IPS-20b (cell line): Measurements from ENCODE around the gene SLC35B4.

Source experiments
- H3K27ac ChIP-seq: one replicate; pipeline ENCODE4 v1.5.1; 2013; ENCODE audit warnings: low read length
- H3K27me3 ChIP-seq: 2 replicates; pipeline ENCODE4 v1.6.1; 2013; ENCODE audit warnings: mild to moderate bottlenecking, low read length, inconsistent platforms; ENCODE audit not compliant: insufficient read depth
- H3K36me3 ChIP-seq: 2 replicates; pipeline ENCODE4 v1.6.1; 2013; ENCODE audit warnings: low read depth, mild to moderate bottlenecking, inconsistent platforms, low read length, moderate library complexity; ENCODE audit not compliant: insufficient read depth
- H3K4me1 ChIP-seq: 2 replicates; pipeline ENCODE4 v1.6.1; 2013; ENCODE audit warnings: mild to moderate bottlenecking, control low read depth, inconsistent platforms, low read length, moderate library complexity; ENCODE audit not compliant: insufficient read depth
- H3K4me3 ChIP-seq: 2 replicates; pipeline ENCODE4 v1.5.1; 2013; ENCODE audit warnings: mild to moderate bottlenecking, low read length, inconsistent platforms
- H3K9ac ChIP-seq: 2 replicates; pipeline ENCODE4 v1.6.1; 2013; ENCODE audit warnings: low read depth, mild to moderate bottlenecking, inconsistent platforms, low read length, moderate library complexity
- H3K9me3 ChIP-seq: 2 replicates; pipeline ENCODE4 v1.6.1; 2013; ENCODE audit warnings: mild to moderate bottlenecking, low read depth, low read length, inconsistent platforms; ENCODE audit not compliant: insufficient read depth

Gene SLC35B4

GRCh38 chr7:134316539-134317344 is at the start of gene SLC35B4:
TSS of gene SLC35B4 (minus strand) at chr7:134316930. CDS start at chr7:134316751, 179 bp downstream.
- no peaks in the 10 kb centered on the region for H3K36me3 ChIP-seq
- peak within 1 kb of the TSS; percentile 82; the same call in 1 of the 2 replicates for H3K9ac ChIP-seq
- peak within 1 kb of the TSS; percentile 90 for H3K4me3 ChIP-seq
- H3K4me1 ChIP-seq, result peaks cover 5% of the 10 kb centered on the region; the same call in 1 of the 2 replicates
- H3K27ac ChIP-seq, result peak within 1 kb of the TSS; percentile 12
- no peaks in the 10 kb centered on the region for H3K9me3 ChIP-seq
- H3K27me3 ChIP-seq, result no peaks in the 10 kb centered on the region

- H3K9me3 ChIP-seq, result no peaks in the 10 kb centered on the region
- H3K9ac ChIP-seq, result no peak overlapping the region
- no peak overlapping the region for H3K27ac ChIP-seq
- H3K4me1 ChIP-seq, result no peaks in the 10 kb centered on the region
- no peaks in the 10 kb centered on the region for H3K36me3 ChIP-seq
- no peak overlapping the region for H3K4me3 ChIP-seq
- H3K27me3 ChIP-seq, result no peaks in the 10 kb centered on the region
Observed at GRCh38 chr7:134366481-134366880, 49.8 kb upstream of the SLC35B4 start.

GRCh38 chr7:134365341-134366054 is 48.8 kb upstream of the SLC35B4 start:
- Histone ChIP-seq H3K36me3 (no peaks in the 10 kb centered on the region), H3K4me3 (no peak overlapping the region), H3K27me3 (no peaks in the 10 kb centered on the region), H3K27ac (no peak overlapping the region), H3K9me3 (no peaks in the 10 kb centered on the region), H3K4me1 (no peaks in the 10 kb centered on the region), H3K9ac (no peak overlapping the region)

GRCh38 chr7:134364619-134365037 is 47.9 kb upstream of the SLC35B4 start:
- no peak overlapping the region for H3K27ac ChIP-seq
- H3K36me3 ChIP-seq, result no peaks in the 10 kb centered on the region
- no peaks in the 10 kb centered on the region for H3K9me3 ChIP-seq
- no peaks in the 10 kb centered on the region for H3K27me3 ChIP-seq
- no peaks in the 10 kb centered on the region for H3K4me1 ChIP-seq
- no peak overlapping the region for H3K4me3 ChIP-seq
- H3K9ac ChIP-seq, result no peak overlapping the region

DNA sequence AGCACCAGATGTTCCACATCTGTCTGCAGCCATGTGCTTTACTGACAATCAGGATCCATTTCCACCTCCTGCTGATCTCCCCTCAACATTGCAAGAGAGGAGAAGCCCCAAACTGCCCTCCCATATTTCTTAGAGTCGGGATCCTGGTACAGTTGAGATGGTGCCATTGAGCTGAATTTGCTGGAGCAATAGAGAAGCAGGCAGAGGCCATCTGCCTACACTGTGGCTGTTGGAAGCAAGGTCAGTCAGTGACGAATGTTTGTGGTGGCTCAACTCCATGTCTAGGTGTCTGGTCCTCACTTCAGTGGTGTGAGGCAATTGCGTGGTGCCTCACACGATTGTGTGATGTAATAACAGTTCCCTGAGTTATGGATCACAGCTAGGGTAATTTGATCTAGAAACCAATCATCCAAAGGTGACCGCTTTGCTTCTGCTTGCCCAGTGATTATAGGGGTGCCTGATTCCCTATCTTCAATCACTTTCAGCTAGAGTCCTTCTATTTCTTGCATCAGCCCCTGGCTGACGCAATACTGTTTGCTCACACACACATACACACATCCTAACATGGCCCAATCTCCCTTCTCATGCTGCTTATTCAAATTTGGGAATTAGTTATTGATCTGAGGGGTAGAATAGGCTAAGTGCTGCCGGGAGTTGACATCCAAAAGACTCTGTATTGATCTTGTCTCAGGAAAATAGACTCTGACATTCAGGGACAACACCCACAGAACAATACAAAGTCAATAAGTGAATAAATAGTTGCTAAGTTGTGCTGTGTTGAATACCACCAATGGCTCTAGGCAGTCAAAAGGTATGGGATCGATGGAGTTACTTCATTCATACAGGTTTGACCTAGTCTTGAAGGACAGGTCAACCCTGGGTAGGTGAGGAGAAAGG is 46.1 kb upstream of the SLC35B4 start:
- no peak overlapping the region for H3K4me3 ChIP-seq
- no peaks in the 10 kb centered on the region for H3K27me3 ChIP-seq
- H3K9me3 ChIP-seq, result no peaks in the 10 kb centered on the region
- no peaks in the 10 kb centered on the region for H3K36me3 ChIP-seq
- H3K4me1 ChIP-seq, result no peaks in the 10 kb centered on the region
- no peak overlapping the region for H3K27ac ChIP-seq
- no peak overlapping the region for H3K9ac ChIP-seq

DNA sequence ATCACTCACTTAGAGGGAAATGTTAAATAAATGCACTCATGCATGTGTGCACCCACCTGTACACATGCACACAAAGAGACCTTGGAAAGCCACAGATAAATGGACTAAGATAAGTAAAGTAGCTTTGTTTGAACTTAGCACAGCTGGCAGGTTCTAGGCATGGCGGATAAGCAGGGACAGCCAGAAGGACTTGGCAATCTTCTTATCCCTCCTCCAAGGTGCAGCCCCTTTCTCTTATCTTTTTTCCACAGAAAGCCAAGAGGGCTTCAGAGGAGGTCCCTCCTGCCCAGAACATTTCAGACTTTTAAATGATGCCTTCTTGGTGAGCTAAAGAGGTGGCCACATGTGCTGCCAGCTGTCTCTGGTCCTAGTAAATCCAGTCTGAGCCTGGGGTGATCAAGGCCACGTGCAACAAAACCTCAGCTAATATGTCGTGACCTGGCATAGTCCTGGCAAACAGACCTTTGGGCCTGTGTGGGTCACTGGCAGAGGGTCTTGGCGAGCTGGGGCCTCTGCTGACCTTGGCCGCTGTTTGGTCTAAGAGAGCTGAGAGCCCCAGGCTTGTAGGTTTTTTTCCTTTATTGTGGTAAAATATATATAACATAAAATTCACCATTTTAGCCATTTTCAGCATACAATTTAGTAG is 43.2 kb upstream of the SLC35B4 start:
- Histone ChIP-seq H3K4me3 (no peak overlapping the region), H3K27me3 (no peaks in the 10 kb centered on the region), H3K9me3 (no peaks in the 10 kb centered on the region), H3K9ac (no peak overlapping the region), H3K27ac (no peak overlapping the region), H3K36me3 (no peaks in the 10 kb centered on the region), H3K4me1 (no peaks in the 10 kb centered on the region)

GRCh38 chr7:134357486-134357885 is 40.8 kb upstream of the SLC35B4 start:
- Histone ChIP-seq H3K4me1 (no peaks in the 10 kb centered on the region), H3K4me3 (no peak overlapping the region), H3K27me3 (no peaks in the 10 kb centered on the region), H3K36me3 (no peaks in the 10 kb centered on the region), H3K9me3 (no peaks in the 10 kb centered on the region), H3K27ac (no peak overlapping the region), H3K9ac (no peak overlapping the region)

GRCh38 chr7:134356421-134356936 is 39.7 kb upstream of the SLC35B4 start:
- Histone ChIP-seq H3K4me1 (no peaks in the 10 kb centered on the region), H3K4me3 (no peak overlapping the region), H3K27ac (no peak overlapping the region), H3K27me3 (no peaks in the 10 kb centered on the region), H3K36me3 (no peaks in the 10 kb centered on the region), H3K9ac (no peak overlapping the region), H3K9me3 (no peaks in the 10 kb centered on the region)

DNA sequence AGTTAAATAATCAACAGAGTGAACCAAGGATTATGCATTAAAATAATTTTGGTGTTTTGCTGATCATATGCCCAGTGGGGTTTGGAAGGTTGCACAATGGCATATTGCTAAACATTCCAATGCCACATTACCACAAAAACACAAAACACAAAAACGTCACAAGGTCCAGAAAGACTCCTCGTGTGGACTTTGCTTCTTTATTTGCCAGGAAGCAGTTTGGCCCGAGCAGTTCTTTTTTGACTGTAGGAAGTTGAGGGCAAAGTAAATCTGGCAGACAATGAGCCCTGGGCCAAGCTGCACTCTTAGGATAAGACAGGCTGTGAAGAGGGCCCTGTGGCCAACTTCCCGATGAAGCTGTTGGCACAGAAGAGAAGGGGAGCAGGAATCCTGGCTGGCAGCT is 39.2 kb upstream of the SLC35B4 start:
- Histone ChIP-seq H3K9me3 (no peaks in the 10 kb centered on the region), H3K27ac (no peak overlapping the region), H3K4me1 (no peaks in the 10 kb centered on the region), H3K9ac (no peak overlapping the region), H3K4me3 (no peak overlapping the region), H3K27me3 (no peaks in the 10 kb centered on the region), H3K36me3 (no peaks in the 10 kb centered on the region)

GRCh38 chr7:134355004-134355525 is 38.3 kb upstream of the SLC35B4 start:
- H3K9ac ChIP-seq, result no peak overlapping the region
- no peaks in the 10 kb centered on the region for H3K4me1 ChIP-seq
- no peaks in the 10 kb centered on the region for H3K27me3 ChIP-seq
- no peak overlapping the region for H3K4me3 ChIP-seq
- no peak overlapping the region for H3K27ac ChIP-seq
- no peaks in the 10 kb centered on the region for H3K9me3 ChIP-seq
- H3K36me3 ChIP-seq, result no peaks in the 10 kb centered on the region

DNA sequence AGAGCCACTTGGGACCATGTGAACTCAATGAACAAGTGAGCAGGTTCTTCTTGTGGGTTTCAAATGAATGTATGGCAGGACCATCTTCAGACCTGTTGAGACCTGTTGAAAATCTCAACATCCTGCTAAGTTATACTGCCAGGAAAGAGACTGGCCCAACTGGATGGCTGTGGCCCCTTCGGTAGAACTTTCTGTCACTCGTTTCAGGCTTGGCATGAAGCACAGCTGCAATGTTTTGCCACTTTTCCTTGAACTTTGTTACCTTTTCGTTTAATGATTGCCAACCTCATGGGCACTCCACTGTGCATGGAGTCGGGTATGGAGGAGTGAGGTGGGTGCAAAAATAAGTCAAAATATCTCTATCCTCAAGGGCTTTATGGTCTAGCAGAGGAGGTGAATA is 36.7 kb upstream of the SLC35B4 start:
- no peaks in the 10 kb centered on the region for H3K4me1 ChIP-seq
- no peak overlapping the region for H3K4me3 ChIP-seq
- H3K36me3 ChIP-seq, result no peaks in the 10 kb centered on the region
- H3K9ac ChIP-seq, result no peak overlapping the region
- H3K9me3 ChIP-seq, result no peaks in the 10 kb centered on the region
- no peak overlapping the region for H3K27ac ChIP-seq
- H3K27me3 ChIP-seq, result no peaks in the 10 kb centered on the region
